AG08395 (cell line): ENCODE data around the gene ANKS3.
A peak's percentile ranks its signal among the peaks of the same experiment; 100 is the strongest.

Experiments used
- DNase-seq: peaks from one replicate; pipeline ENCODE4 v3.0.0; 2012; ENCODE audit warnings: mixed read lengths, low spot score

The ANKS3 gene

DNA sequence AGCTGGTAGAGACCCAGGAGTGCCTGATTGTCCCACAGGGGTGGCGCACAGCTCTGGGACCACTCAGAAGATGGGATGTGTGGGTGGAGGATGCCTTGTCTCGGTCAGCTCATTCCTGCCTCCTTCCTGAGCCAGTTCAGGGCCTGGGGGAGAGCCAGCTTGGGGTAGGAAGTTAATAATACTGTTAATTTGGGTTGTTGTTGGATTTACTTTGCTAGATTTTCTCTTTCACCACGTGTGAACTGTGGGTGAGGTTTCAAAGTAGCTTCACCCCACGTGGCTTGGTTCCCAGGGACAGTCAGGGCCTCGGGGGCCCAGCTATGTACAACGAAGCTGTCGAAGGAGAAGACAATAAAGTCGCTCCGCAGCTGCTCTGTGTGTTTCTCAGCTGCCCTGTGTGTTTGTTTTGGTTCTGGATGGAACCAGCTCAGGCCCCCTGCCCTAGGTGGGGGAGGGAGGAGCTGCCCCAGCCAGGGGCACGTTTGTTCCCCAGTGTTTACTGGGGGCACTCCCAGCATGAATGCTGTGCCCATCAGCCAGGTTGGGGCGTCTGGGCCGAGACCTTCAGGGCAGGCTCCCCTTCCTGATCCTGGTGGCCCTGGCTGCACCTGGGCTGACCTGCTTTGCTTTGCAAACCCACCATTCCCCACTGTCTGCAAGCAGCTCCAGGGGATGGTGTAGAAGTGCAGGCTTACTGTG lies 38.4 kb downstream of the ANKS3 start:
- DNase-seq: no peak

DNA sequence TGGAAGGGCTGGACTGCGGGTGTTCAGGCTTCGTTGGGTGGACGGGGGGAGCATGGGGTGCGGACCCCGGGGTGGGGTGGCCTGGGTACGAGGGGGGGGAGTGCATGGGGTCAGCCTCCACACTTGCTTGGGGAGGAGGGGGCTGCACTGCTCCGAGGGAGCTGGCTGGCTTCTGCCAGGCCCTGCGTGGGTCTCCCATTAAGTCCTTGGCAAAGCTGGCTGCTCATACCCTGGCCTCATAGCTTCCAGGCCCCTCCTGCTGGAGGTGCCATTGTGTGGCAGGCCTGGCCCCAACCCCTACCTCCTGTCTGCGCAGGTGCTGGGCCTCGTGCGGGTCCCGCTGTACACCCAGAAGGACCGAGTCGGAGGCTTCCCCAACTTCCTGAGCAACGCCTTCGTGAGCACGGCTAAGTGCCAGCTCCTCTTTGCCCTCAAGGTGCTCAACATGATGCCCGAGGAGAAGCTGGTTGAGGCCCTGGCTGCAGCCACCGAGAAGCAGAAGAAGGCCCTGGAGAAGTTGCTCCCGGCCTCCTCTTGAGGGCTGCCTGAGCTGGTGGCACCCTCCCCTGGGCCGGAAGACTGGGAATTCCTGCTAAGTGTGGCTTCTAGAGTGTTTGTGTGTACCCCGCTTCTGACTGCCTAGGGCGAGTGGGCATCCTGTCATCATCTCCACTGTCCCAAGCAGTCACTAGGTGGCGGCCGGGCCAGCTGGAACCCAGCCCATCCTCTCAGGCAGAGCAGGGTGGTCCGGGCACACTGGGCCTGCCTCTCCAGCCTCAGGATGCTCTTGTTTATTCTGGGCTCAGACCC lies 39.2 kb downstream of the ANKS3 start:
- peak; percentile 49 for DNase-seq

DNA sequence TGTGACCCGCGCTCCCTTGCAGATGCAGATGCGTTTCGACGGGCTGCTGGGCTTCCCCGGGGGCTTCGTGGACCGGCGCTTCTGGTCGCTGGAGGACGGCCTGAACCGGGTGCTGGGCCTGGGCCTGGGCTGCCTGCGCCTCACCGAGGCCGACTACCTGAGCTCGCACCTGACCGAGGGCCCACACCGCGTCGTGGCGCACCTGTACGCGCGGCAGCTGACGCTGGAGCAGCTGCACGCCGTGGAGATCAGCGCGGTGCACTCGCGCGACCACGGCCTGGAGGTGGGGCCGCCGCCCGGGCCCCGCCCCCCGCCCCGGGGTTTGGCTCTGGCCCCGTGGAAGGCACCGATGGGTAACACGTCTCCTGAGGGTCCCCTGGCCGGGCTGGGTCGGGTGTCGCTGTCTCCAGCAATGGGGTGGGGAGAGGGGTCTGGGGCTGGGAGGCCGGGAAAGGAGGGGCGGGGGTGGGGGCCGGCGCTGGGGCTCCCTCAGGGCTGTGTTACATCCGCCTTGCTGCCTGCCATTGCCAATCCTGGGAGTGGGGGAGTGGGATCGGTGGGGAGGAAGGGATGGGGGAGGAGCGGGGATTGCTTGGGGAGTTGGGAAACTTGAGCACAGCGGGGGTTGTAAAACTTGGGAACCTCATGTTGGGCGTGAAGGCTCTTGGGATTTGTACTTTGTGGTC lies 40.0 kb downstream of the ANKS3 start:
- DNase-seq: peak; percentile 68

DNA sequence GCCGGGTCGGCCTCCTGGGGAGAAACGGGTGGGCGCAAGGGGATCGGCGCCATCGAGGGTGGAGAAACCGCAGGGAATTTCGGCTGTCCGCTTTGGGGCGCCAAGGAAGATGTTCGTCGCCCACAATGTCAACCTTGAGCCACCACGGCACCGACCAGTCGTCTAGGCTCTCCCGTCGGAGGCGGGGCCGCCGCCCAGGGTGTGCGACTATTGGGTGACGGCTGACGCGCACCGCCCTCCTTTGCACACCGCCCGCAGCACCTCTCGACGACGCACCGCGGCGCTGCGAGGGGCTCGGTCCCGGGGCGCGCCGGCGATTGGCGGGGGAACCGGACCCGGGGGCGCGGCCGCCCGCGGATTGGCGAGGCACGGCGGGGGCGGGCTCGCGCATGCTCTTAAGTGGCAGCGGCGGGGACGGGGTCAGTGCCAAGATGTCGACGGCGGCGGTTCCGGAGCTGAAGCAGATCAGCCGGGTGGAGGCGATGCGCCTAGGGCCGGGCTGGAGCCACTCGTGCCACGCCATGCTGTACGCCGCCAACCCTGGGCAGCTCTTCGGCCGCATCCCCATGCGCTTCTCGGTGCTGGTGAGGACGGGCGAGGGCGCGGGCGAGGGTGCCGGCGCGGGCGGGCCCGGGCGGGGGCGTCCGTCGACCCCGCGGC lies 40.6 kb downstream of the ANKS3 start, which contains the start of gene NUDT16L1:
NUDT16L1 (plus strand) TSS at position 267 of the 660 bp plus-strand sequence; CDS start at position 432, 165 bp downstream.
- DNase-seq: peak; percentile 99

DNA sequence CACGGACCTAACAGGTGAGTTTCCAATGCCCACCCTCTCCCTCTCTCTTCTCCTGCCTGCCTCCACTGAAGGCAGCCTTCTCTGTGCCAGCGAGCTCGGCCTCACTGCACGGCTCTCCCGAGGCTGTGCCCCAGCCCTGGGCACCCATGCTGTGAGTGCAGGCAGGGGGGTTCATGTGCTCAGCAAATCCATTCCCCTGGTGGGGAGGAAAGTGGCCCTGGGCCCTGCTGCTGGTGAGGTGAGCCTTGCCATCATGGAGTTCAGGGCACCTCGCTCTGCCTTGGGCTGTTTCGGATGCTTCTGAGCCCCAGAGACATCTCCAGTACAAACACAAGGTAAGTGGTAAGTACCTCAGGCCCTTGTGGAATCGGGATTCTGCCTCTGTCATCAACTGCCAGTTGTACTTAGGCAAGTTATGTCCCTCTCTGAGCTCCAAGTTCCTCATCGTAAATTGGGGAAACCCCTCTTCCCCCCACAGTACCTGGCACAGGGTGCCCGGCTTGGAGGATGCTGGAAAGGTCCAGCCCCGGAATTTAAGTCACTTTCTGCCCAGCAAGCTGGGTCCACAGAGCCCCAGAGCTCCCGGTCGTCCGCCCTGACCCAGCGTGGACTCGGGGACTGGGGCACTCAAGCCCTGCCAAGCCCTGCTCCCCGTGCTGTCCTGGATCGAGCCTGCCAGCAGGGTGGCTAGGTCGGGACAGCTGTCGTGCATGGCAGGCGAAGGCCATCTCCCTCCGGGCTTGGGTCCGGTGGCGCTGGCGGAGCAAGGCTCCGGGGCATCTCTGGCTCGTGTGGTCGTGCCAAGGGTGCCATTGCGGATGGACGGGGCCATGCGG lies 41.4 kb downstream of the ANKS3 start:
- peak; percentile 22 for DNase-seq

DNA sequence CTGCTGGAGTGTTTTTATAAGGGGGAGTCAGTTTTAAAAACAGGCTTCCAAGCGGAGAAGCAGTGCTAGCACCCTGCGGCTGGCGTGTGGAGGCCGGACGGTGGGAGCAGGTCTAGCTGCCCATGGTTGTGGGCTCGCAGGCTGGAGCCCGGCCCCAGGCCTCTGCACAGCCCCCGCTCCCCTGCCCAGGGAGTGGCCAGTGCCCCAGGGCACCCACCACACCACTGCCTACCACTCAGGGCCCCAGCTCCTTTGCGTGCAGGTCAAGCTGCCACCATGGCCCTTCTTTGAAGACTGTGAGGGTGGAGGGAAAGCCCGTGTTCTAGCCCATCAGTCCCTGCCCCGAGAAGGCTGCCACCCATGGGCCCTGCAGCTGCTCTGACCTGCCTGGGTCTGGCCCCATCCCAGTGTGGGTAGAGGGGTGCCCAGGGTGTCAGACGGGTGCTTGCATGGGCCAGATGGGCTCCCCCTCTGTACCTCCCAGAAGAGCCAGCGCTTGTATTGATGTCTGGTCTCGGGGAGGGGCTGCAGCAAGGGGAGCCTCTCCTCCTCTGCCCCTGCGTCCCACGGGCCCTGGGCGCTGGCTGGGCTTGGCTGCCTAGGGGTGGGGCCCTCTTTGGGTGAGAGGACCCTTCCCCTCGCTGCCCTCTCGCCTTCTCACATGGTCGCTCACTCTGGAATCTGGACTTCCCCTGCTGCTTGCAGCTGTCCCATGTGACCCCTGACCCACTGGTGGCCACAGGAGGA lies 42.2 kb downstream of the ANKS3 start:
- DNase-seq: no peak

DNA sequence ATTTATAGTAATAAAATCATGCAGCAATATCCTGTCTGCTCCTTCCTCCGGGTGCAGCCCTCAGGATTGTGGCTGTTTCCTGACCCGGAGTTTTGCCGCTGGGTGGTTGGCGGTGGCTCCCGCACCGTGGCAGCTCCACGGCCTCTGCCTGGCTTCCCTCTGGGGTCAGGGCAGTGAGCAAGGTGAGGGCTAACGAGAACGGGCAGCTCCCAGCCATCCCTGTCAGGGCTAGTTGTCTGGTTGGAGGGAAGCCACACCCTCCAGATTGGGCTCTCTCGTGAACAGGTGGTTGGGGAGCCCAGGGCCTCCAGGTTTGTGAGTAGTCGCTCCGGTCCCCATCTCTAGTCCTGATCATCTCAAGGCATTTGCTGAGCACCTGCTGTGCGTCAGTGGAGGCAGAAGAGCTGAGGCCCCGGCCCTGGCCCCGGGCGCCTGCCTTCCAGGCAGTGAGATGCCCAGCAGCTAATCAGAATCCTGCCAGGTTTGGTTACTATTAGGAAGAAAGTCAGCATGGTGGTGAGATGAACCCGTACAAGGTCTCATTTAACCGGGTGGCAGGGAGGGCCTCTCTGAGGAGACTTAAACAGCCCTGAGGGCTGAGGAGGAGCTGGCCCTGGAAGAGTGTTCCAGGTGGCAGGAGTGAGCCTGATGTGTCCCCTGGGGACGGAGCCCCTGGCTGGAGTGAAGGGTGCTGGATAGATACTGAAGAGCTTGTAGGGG lies 43.0 kb downstream of the ANKS3 start:
- no peak for DNase-seq

DNA sequence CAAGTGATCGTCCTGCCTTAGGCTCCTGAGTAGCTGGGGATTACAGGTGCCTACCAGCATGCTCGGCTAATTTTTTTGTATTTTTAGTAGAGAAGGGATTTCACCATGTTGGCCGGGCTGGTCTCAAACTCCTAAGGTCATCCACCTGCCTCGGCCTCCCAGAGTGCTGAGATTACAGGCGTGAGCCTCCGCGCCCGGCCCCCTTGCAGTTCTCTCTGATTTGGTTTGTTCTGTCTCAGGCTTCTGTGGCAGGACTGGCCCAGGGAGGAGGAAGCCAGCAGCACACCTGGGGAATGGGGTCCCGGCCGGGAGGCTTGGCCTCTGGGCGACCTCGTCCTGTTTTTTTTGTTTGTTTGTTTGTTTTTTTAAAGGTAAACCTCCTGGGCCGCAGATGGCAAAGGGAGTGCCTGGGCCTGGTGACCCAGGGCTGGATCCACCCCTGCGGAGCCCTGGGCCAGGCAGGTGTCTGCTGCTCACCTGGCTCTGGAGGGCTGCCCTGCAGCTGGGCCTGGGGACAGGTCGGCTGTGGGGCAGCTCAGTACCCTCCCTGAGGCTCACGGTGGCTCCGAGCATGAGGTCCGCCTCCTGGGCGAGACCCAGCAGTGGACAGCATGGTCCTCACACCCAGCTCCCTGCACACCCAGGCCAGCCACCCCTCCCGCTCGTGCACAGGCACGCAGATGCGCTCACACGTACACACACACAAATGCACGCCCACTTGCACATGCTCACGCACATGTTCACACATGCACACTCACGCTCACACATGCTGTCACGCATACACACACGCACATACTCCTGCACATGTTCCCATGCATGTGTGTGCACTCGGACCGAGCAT lies 44.0 kb downstream of the ANKS3 start:
- no peak for DNase-seq

DNA sequence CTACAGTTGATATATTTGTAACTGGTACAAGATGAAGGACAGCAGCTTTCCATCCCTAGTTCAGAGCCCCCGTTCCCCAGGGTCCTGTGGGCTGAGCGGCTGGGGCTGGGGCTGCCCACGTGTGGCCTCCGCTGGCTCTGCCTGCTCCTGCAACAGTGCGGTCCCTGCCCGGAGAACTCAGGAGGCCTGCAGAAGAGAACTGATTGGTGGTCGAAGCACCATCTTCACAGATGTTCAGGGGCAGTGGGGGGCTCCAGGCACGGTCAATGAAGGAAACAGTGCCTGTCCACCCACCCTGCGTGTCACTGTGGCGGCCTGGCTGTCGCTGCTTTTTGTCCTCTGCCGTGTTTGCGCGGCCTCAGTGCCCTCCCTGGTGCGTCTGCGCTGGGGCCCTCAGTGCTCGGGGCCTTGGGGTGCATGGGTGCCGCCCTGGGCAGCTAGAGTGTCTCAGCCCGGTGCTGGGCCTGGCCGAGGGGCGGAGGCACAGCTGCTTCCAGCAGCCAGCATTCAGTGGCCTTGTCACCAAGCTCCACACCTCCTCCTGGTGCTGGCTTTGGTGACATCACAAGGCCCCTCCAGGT lies 44.9 kb downstream of the ANKS3 start:
- DNase-seq: no peak

DNA sequence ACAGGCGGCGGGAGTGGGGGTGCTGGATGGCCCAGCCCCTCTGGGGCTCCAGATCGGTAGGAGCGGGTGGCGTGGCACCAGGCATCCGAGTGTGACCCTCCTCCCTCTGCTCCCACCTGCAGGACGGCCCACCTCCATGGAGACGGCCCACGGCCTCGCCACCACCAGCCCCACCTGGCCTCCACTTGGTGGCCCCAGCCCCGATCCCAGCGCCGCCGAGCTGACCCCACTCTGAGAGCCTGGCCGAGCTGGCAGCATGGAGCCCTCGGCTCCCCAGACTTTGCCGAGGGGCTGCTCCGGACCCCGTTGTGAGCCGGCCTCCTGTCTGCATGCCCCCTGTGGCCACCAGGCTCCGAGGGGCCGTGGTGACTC lies 45.4 kb downstream of the ANKS3 start:
- no peak for DNase-seq

DNA sequence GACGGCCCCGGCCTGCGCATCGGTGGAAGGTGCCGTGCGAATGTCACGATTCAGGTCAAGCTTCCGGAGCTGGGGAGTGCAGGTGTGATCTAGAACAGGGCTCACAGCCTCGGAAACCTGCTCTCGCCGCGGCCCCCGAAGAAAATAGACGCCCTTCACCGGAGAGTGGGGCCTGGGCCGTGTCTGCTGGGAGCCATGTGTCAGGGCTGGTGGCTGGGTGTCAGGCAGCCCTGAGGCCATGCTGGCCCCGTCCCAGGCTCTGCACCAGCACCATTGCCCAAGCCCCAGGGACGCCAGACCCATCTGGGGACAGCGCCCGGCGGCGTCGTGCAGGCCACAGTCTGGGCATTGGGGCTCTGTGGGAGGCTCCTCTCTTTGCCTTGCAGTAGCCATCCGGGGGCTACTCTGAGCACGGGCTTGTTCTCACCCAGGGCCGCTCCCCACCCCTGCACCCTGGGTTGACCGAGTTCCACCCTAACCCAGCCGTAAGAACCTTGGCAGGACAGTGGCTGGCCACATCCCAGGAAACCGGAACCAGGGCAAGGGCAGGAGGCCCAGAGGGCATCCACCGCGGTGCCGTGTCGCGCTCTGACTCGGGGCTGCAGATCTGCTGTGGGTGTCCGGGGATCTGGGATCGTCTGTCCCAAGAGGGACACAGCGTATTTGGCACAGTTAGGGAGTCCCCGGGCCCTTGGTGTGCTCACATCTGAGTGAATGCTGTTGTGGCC lies 46.0 kb downstream of the ANKS3 start:
- DNase-seq: no peak

DNA sequence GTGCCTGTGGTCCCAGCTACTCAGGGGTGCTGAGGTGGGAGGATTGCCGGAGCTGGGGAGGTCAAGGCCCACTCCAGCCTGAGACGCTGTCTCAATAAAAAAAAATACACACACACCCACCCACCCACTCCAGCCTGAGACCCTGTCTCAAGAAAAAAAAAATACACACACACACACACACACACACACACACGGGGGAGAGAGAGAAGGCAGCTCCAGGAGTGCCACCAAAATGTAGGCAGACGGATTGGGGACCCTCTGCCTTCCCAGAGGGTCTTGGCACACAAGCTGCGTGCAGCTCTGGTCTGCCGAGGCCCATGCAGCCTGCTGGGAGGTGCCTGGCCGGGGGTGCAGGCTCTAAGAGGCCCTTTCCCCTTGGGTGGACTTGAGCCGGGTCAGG lies 46.7 kb downstream of the ANKS3 start:
- DNase-seq: no peak

DNA sequence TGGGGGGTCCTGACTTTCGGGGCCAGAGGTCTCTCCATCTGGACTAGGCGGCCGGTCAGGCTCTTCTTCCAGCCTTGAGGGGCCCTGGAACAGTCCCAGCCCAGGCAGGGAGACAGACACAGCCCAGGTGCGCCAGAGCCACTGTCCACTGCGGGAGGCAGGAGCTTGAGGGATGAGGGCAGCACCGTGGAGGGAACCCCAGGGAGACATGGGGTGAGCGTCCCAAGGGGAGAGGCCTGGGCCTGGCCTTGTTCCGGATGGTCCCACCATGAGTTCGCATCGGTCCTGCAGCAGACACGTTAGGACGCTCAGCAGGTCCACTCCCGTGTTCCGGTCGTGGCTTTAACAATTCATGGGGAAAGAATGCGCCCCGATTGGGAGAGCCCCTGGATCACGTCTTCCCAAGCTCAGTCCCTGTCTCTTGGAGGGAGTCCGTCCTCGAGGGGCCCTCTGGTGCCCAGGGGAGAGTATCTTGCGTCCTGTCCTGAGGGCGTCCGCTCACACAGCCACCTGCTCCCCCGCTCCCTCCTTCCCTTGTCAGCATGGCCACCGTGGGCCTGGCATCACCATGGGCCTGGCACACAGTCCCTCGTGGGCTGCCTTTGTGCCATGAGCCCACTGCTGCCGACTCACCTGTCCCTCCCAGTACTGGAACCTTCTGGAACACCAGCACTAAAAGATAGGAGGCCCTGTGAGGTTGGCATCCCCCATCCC lies 47.4 kb downstream of the ANKS3 start:
- no peak for DNase-seq

DNA sequence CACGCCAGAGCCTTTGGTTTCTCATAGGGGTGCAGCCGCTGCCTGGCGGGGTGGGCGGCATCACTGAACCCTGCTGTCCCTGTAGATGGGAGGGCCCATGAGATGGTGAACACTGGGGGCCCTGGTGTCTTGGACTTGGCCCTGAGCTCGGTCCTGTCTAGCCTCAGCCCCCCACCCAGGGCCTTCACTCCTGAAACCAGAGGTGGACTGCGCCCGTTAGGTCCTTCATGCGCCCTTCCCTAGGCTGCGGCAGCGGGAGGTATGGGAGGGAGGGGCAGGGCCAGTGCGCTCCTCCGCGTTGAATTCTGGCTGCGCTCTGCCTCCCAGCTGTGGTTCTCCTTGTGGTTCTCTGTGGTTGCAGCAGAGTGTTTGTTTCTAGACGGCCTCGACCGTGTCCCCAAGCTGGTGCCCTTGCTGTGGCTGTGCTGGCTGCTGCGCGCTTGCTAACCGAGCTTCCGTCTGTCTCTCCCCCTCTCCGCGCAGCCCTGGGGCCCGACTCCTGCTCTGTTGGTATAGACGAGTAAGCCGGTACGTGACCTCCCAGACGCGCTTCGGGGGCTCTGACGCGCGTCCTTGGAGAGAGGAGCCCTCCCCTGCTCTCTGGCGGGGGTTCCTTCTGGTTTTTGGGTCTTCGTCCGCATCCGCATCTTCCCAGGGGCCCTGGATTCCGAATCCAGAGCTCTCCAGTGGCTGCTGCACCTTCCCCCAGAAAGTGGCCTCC lies 48.1 kb downstream of the ANKS3 start:
- no peak for DNase-seq

DNA sequence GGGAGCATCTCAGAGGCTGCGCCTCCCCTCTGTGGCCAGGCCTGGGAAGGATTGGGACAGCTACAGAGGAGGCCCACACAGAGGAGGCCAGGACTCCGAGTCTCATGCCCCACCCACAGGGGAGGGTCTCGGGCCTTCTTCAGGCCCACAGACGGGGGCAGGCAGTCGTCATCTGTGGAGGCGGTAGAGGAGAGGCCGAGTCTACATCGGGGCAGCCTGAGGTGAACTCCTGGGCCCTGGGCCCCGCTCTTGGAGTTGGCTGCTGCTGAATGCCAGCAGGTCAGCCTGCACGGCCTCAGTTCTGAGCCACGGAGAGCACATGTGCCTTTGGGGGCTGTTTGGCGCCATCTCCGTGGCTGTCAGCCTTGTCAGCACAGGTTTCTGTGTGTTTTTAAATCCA lies 48.8 kb downstream of the ANKS3 start:
- DNase-seq: no peak

DNA sequence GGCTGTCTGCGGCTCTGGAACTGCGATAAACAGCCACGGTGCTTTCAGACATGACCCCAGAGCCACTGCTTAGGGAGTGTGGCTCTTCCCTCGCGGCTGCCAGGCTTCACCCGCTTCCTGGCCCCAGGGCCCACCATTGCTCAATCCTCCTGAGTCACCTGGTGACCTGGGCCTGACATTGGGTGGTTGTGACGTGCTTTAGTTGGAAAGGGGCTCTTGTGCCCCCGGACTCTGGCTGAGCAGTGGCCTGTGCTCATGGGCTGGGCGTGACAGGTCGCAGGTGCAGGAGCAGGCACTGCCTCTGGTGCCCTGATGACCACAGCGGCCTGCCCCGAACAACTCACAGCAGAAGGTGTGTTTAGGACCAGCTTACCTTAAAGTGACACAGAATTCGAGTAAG lies 49.3 kb downstream of the ANKS3 start:
- no peak for DNase-seq
